GM12864 (cell line): ENCODE results near the gene SOHLH2.

Experiments
- DNase-seq: peaks from one replicate; pipeline ENCODE4 v3.0.0-alpha.2; 2011; ENCODE audit warnings: low read depth
- H3K4me3 ChIP-seq: 2 replicates; pipeline ENCODE4 v1.5.1; 2011; ENCODE audit warnings: mild to moderate bottlenecking, low read depth, low read length, control low read depth
- TF ChIP-seq, protein P1 (sequence below): IDR thresholded peaks from 2 replicates; pipeline ENCODE4 v1.5.1; 2011; ENCODE audit warnings: low read depth, mild to moderate bottlenecking, moderate library complexity, low read length, control low read depth, inconsistent platforms; ENCODE audit errors: missing control alignments

SOHLH2 gene

GRCh38 chr13:36134632-36135031 lies 79.7 kb downstream of the SOHLH2 start:
- DNase-seq: no peak
- H3K4me3 ChIP-seq: no peak overlapping the region
- TF ChIP-seq, protein P1, sequence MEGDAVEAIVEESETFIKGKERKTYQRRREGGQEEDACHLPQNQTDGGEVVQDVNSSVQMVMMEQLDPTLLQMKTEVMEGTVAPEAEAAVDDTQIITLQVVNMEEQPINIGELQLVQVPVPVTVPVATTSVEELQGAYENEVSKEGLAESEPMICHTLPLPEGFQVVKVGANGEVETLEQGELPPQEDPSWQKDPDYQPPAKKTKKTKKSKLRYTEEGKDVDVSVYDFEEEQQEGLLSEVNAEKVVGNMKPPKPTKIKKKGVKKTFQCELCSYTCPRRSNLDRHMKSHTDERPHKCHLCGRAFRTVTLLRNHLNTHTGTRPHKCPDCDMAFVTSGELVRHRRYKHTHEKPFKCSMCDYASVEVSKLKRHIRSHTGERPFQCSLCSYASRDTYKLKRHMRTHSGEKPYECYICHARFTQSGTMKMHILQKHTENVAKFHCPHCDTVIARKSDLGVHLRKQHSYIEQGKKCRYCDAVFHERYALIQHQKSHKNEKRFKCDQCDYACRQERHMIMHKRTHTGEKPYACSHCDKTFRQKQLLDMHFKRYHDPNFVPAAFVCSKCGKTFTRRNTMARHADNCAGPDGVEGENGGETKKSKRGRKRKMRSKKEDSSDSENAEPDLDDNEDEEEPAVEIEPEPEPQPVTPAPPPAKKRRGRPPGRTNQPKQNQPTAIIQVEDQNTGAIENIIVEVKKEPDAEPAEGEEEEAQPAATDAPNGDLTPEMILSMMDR: no peak

DNA sequence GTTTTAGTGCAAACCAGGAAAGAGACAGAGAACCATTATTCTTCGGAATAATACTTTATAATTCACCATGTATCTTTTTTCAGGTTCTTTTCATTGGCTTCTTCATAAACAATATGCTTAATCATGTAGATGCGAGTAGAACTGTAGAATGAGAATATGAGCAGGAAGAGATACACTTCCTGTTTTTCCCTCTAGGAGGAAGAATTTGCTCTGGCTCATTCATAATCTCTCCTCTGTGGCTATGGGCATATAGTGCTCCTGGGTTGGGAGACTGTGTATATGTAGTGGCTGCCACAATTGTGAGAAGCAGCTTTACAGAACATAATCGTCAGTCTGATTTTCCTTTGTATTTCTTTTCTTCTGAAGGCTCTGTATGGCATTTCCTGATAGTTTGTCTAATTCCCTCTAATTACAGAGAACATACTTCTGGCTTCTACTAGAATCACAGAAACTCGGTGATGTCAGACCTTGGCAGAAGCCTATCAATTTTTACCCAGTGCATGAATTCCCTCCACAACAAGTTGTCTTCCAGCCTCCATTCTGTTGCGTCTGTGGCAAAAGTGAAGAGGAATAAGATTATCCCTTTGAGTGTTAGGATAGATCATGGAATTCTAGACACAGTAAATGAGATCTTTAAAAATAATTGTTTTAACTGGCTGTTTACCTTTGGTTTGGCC lies 80.3 kb downstream of the SOHLH2 start:
- no peak overlapping the region for H3K4me3 ChIP-seq
- no peak for DNase-seq
- TF ChIP-seq, protein P1: no peak

- TF ChIP-seq, protein P1: no peak
- DNase-seq: no peak
- H3K4me3 ChIP-seq: no peak overlapping the region
Observed at GRCh38 chr13:36132376-36132775, 82.0 kb downstream of the SOHLH2 start.

- TF ChIP-seq, protein P1: no peak
- H3K4me3 ChIP-seq: no peak overlapping the region
- no peak for DNase-seq
Observed at GRCh38 chr13:36131931-36132297, 82.4 kb downstream of the SOHLH2 start.

DNA sequence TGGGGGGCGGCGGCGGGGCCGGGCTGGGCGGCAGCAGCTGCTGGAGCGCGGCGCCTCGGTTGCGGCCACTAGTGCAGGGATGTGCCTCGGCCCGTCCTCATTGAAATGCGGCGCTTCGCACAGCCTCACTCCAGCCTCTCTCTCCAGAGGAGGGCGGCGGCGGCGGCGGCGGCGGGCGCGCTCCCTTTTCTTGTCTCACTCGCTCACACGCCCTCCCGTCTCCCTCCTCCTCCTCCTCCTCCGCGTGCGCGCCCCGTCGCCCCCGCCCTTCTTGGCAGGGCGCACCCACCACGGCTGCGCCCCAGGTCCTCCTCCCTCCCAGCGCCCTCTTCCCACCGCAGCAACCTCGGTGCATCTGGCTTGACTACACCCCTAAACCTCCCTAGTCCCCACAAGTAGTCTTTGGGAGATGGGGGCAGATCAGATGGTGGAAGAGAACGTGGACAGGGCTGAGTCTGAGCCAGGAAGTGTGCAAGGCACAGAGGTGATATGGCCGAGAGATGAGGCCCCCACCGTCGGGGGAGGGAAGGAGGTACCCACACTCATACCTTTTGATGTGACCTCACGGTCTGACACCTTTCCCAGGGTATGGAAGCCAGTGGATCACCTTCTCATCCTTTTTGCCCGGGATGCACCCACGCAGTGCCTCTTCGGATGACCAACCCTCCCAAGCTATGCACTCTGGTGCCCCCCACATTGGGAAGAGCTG lies 83.0 kb downstream of the SOHLH2 start, which contains the start of gene DCLK1:
Gene DCLK1, minus strand, starts transcription at position 161 of the 709 bp plus-strand sequence.
- TF ChIP-seq, protein P1: no peak
- no peak within 1 kb of the TSS for H3K4me3 ChIP-seq
- DNase-seq: no peak

DNA sequence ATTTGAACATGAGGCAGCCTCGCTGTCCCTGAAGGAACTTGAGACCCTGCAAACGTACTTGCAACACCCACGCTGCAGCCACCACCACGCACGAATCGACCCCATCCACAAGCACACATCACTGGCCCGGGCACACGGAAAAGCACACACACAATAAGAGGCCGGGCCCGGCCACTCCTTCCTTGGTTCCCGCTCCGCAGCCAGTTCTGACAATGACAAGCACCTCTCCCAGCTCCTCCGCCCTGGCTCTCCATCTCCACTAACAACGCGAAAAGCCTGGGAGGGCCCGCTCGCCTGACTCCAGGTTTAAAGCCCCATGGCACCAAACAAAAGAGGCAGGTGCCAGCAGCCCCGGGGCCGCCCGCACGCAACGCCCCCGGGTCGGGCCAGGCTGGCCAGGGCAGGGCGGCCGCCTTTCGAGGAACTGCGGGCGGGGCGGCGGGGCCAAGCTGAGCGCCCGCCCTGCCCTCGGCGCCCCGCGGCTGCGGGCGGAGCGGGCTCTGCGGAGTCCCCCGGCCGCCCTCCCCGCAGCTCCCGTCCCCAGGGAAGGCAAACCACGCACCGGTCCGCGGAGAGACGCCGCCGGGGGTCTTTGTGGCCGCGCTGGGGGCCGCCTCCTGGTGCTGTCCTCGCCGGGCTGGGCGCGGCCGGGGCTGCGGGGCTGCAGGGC lies 83.7 kb downstream of the SOHLH2 start:
- TF ChIP-seq, protein P1: no peak
- DNase-seq: no peak
- H3K4me3 ChIP-seq: no peak overlapping the region
